GM19324 (cell line): ENCODE results near the gene GRM1.

Source experiments
- ATAC-seq: cut with Tn5 transposase; IDR thresholded peaks from one replicate; pipeline ENCODE4 v1.9.1; 2021; ENCODE audit warnings: mild to moderate bottlenecking, moderate library complexity; ENCODE audit not compliant: unreplicated experiment, low FRiP score

The GRM1 gene

GRCh38 chr6:146361128-146361924 is 332.5 kb downstream of the GRM1 start:
- ATAC-seq: no peak

- no peak for ATAC-seq
Measured at GRCh38 chr6:146363838-146364607, 335.2 kb downstream of the GRM1 start.

GRCh38 chr6:146364816-146365594 is 336.1 kb downstream of the GRM1 start:
- no peak for ATAC-seq

- ATAC-seq: no peak
Measured at GRCh38 chr6:146367061-146367460, 338.2 kb downstream of the GRM1 start.

GRCh38 chr6:146369866-146370265 is 341.0 kb downstream of the GRM1 start:
- ATAC-seq: no peak

GRCh38 chr6:146381486-146381885 is 352.6 kb downstream of the GRM1 start:
- no peak for ATAC-seq

- ATAC-seq: no peak
Measured at GRCh38 chr6:146388736-146389364, 360.0 kb downstream of the GRM1 start.

- ATAC-seq: no peak
Measured at GRCh38 chr6:146389740-146390139, 360.9 kb downstream of the GRM1 start.

GRCh38 chr6:146397638-146398037 is 368.8 kb downstream of the GRM1 start:
- ATAC-seq: no peak

GRCh38 chr6:146402476-146402875 is 373.6 kb downstream of the GRM1 start:
- no peak for ATAC-seq

GRCh38 chr6:146408583-146408982 is 379.7 kb downstream of the GRM1 start:
- no peak for ATAC-seq

- no peak for ATAC-seq
Measured at GRCh38 chr6:146410851-146411595, 382.2 kb downstream of the GRM1 start.

GRCh38 chr6:146419576-146419975 is 390.7 kb downstream of the GRM1 start:
- no peak for ATAC-seq

- ATAC-seq: no peak
Measured at GRCh38 chr6:146420255-146420654, 391.4 kb downstream of the GRM1 start.

GRCh38 chr6:146422789-146423375 is 394.0 kb downstream of the GRM1 start:
- no peak for ATAC-seq

GRCh38 chr6:146423452-146423851 is 394.6 kb downstream of the GRM1 start:
- ATAC-seq: no peak

- no peak for ATAC-seq
Measured at GRCh38 chr6:146426516-146426915, 397.7 kb downstream of the GRM1 start.

GRCh38 chr6:146429831-146430230 is 401.0 kb downstream of the GRM1 start:
- ATAC-seq: no peak

GRCh38 chr6:146433881-146434731 is 405.2 kb downstream of the GRM1 start:
- no peak for ATAC-seq
